HEK293 (cell line): ENCODE measurements around the gene PRR11.
"Not testable (repeated sequence)": the region's sequence is repeated elsewhere in the genome, so short reads cannot be mapped to it uniquely, and the experiment has no call there.

Experiments used
- BCL11A ChIP-seq: fragments of 450-650 bp; formaldehyde crosslinking; IDR thresholded peaks from 2 replicates; pipeline ENCODE4 v1.5.1; 2016; ENCODE audit warnings: low read depth, missing biosample characterization, missing genetic modification characterization
- BCL11B ChIP-seq: fragments of 450-650 bp; formaldehyde crosslinking; IDR thresholded peaks from 2 replicates; pipeline ENCODE4 v1.5.1; 2016; ENCODE audit warnings: low read depth, missing biosample characterization, missing genetic modification characterization
- GFI1B ChIP-seq: fragments of 450-650 bp; formaldehyde crosslinking; IDR thresholded peaks from 2 replicates; pipeline ENCODE4 v1.5.1; 2016; ENCODE audit warnings: missing biosample characterization, missing genetic modification characterization
- HOXA7 ChIP-seq: sonication (generic); formaldehyde crosslinking; IDR thresholded peaks from 2 replicates; pipeline ENCODE4 v1.8.1; 2022; ENCODE audit warnings: missing genetic modification reagents, borderline replicate concordance
- SP7 ChIP-seq: fragments of 450-650 bp; formaldehyde crosslinking; IDR thresholded peaks from 2 replicates; pipeline ENCODE4 v1.5.1; 2016; ENCODE audit warnings: missing biosample characterization, missing genetic modification characterization
- YY1 ChIP-seq: fragments of 450-650 bp; formaldehyde crosslinking; IDR thresholded peaks from 2 replicates; pipeline ENCODE4 v1.5.1; 2018; ENCODE audit warnings: missing biosample characterization, missing genetic modification characterization
- ZBTB1 ChIP-seq: fragments of 450-650 bp; formaldehyde crosslinking; IDR thresholded peaks from 2 replicates; pipeline ENCODE4 v1.5.1; 2016; ENCODE audit warnings: missing biosample characterization, missing genetic modification characterization
- ZBTB8A ChIP-seq: fragments of 450-650 bp; formaldehyde crosslinking; IDR thresholded peaks from 2 replicates; pipeline ENCODE4 v1.5.1; 2016; ENCODE audit warnings: missing biosample characterization, missing genetic modification characterization
- ZNF211 ChIP-seq: fragments of 450-650 bp; formaldehyde crosslinking; IDR thresholded peaks from 2 replicates; pipeline ENCODE4 v1.5.1; 2016; ENCODE audit warnings: low read depth, missing biosample characterization, missing genetic modification characterization
- ZNF585B ChIP-seq: fragments of 450-650 bp; formaldehyde crosslinking; IDR thresholded peaks from 2 replicates; pipeline ENCODE4 v1.5.1; 2016; ENCODE audit warnings: missing biosample characterization, missing genetic modification characterization
- ZNF610 ChIP-seq: fragments of 450-650 bp; formaldehyde crosslinking; IDR thresholded peaks from 2 replicates; pipeline ENCODE4 v1.5.1; 2016; ENCODE audit warnings: missing biosample characterization, missing genetic modification characterization, borderline replicate concordance
- TF ChIP-seq, protein P1 (sequence below): fragments of 450-650 bp; formaldehyde crosslinking; IDR thresholded peaks from 2 replicates; pipeline ENCODE4 v1.5.1; 2016; ENCODE audit warnings: missing biosample characterization, missing genetic modification characterization
- TF ChIP-seq, protein P2 (sequence below): fragments of 450-650 bp; formaldehyde crosslinking; IDR thresholded peaks from 2 replicates; pipeline ENCODE4 v1.5.1; 2017; ENCODE audit warnings: missing biosample characterization, missing genetic modification characterization
- TF ChIP-seq, protein P3 (sequence below): fragments of 450-650 bp; formaldehyde crosslinking; IDR thresholded peaks from 2 replicates; pipeline ENCODE4 v1.5.1; 2016; ENCODE audit warnings: missing biosample characterization, missing genetic modification characterization

DNA sequence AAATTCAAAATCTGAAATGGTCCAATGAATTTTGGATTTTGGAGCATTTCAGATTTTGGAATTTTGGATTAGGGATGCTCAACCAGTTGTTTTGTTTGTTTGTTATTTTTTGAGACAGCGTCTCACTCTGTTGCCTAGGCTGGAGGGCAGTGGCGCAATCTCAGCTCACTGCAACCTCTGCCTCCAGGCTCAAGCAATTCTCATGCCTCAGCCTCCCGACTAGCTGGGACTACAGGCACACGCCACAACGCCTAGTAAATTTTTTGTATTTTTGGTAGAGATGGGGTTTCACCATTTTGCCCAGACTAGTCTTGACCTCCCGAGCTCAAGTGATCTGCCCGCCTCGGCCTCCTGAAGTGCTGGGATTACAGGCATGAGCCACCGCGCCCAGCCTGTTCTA is 17.2 kb upstream of the PRR11 start:
- not testable (repeated sequence) for TF ChIP-seq ZNF610 (tag by site-specific recombination); GFI1B; ZNF211 (tag by site-specific recombination); ZBTB8A (tag by site-specific recombination); SP7 (tag by site-specific recombination); BCL11B (tag by site-specific recombination); BCL11A; YY1; ZBTB1; ZNF585B (tag by site-specific recombination); HOXA7 (CRISPR knock-in tag)
- TF ChIP-seq, protein P1, sequence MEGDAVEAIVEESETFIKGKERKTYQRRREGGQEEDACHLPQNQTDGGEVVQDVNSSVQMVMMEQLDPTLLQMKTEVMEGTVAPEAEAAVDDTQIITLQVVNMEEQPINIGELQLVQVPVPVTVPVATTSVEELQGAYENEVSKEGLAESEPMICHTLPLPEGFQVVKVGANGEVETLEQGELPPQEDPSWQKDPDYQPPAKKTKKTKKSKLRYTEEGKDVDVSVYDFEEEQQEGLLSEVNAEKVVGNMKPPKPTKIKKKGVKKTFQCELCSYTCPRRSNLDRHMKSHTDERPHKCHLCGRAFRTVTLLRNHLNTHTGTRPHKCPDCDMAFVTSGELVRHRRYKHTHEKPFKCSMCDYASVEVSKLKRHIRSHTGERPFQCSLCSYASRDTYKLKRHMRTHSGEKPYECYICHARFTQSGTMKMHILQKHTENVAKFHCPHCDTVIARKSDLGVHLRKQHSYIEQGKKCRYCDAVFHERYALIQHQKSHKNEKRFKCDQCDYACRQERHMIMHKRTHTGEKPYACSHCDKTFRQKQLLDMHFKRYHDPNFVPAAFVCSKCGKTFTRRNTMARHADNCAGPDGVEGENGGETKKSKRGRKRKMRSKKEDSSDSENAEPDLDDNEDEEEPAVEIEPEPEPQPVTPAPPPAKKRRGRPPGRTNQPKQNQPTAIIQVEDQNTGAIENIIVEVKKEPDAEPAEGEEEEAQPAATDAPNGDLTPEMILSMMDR = not testable (repeated sequence)
- TF ChIP-seq, protein P2, sequence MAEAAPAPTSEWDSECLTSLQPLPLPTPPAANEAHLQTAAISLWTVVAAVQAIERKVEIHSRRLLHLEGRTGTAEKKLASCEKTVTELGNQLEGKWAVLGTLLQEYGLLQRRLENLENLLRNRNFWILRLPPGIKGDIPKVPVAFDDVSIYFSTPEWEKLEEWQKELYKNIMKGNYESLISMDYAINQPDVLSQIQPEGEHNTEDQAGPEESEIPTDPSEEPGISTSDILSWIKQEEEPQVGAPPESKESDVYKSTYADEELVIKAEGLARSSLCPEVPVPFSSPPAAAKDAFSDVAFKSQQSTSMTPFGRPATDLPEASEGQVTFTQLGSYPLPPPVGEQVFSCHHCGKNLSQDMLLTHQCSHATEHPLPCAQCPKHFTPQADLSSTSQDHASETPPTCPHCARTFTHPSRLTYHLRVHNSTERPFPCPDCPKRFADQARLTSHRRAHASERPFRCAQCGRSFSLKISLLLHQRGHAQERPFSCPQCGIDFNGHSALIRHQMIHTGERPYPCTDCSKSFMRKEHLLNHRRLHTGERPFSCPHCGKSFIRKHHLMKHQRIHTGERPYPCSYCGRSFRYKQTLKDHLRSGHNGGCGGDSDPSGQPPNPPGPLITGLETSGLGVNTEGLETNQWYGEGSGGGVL = not testable (repeated sequence)
- TF ChIP-seq, protein P3, sequence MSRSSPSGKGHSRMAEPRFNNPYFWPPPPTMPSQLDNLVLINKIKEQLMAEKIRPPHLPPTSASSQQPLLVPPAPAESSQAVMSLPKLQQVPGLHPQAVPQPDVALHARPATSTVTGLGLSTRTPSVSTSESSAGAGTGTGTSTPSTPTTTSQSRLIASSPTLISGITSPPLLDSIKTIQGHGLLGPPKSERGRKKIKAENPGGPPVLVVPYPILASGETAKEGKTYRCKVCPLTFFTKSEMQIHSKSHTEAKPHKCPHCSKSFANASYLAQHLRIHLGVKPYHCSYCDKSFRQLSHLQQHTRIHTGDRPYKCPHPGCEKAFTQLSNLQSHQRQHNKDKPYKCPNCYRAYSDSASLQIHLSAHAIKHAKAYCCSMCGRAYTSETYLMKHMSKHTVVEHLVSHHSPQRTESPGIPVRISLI (tag by site-specific recombination) = not testable (repeated sequence)
